Esophagus muscularis mucosa (tissue), 4 donors: ENCODE results near the gene KLF17.

Source experiments
- CTCF ChIP-seq, 3 experiments: fragments of 200-600 bp in 2 of 3; fragments of 450-650 bp in 1 of 3; sonication (generic) in 2 of 3; IDR thresholded peaks; one replicate each; pipeline ENCODE4 v1.5.1; 2017 to 2019; ENCODE audit warnings: antibody characterized with exemption in 3 of 3, mild to moderate bottlenecking in 2 of 3, moderate library complexity in 1 of 3
- EP300 ChIP-seq: sonication (generic); formaldehyde crosslinking; IDR thresholded peaks from one replicate; pipeline ENCODE4 v1.6.1; 2017; ENCODE audit warnings: antibody characterized with exemption
- POLR2A ChIP-seq: fragments of 450-650 bp; IDR thresholded peaks from one replicate; pipeline ENCODE4 v1.6.1; 2017; ENCODE audit warnings: antibody characterized with exemption, moderate library complexity, mild to moderate bottlenecking, low read depth

- TF ChIP-seq CTCF (IDR thresholded peaks at IDR 0.05), result no peak
- no peak for TF ChIP-seq POLR2A
- no peak for TF ChIP-seq EP300
Observed at GRCh38 chr1:44076066-44076465, 42.6 kb upstream of the KLF17 start.
